ENCODE results near the gene NAA25.

Gene NAA25

DNA sequence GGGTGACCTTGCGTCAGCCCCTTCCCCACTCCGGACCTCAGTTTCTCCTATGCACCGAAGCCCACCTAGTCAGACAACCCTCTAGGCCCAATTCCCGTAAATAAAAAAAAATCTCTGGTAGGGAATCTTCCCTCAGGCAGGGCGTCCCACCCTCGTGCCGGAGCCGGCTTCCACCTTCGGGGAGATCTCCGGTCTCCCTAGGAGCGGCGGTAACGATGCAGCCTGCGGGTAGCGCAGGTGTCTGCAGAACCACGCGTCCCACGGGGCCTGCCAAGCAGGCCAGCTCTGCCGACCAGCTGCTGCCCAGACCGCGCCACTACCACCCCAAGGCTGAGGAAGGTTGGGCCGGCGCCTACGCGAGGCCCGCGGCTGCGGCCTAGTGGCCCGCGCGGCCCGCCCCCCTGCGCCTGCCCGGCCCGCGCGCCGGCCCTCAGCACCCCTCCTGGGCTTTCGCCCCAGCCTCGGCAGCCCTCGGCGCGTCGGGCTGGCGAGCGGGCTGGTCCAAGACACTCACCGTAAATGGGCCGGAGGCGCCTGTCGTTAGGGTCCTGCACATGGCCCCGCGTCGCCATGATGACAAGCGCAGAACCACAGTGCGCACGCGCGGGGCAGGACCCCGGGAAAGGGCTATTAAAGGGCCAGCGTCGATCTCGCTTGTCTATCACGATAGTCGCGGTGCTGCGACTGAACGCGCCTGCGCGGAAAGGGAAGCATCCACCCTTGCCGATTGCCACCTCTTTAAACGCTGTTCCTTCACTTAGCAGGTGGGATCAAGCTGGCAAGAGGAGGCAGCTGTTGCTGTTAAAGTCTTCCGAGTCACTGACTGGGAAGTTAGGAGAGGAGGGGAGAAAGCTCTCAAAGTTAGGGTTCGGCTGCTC lies at the start of gene NAA25:
NAA25 (minus strand) TSS at position 582 of the 878 bp plus-strand sequence; CDS start at position 572, 10 bp downstream.
- DNase-seq: peak; percentile 82 to 91

- DNase-seq: no peak
Measured at GRCh38 chr12:112153893-112154219, 45.3 kb upstream of the NAA25 start.

- no peak for DNase-seq
Measured at GRCh38 chr12:112153181-112153892, 44.8 kb upstream of the NAA25 start.

GRCh38 chr12:112151766-112152541 lies 43.4 kb upstream of the NAA25 start:
- peak; percentile 25 to 53 for DNase-seq

DNA sequence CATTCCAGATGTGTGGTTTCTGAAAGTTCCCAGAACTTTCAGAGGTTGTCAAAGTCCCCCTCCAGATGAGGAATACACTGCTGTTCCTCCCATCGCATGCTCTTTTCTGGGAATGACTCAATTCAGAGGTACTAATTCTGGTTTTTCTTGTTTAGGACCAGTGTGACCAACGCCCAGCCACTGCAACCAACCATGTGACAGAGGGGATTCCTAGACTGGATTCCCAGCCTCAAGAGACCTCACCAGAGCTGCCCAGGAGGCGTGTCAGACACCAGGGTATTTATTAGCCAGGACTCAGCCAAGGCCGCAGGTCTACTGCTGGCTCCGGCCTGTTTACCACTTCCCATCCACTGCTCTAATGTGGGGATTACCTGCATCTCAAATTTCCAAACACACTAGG lies 41.0 kb upstream of the NAA25 start:
- DNase-seq: peak in 1 of 2 donors; percentile 42

DNA sequence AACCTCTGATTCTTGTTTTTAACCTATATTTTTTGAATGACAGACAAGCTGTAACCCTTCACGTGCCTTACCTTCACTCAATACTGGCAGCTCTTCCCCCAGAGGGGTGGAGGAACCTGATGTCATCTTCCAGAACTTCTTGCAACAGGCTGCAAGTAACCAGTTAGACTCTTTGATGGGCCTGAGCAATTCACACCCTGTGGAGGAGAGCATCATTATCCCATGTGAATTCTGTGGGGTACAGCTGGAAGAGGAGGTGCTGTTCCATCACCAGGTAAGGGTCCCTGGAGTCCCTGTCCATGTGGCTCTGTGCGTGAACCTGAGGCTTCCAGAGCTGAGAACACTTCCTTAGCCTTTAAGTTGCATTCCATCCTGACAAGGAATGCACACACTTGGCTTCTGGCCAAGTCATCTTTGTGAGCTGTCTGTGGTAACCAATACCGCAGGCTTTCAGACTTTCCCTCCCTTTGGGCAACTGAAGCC lies 39.5 kb upstream of the NAA25 start:
- no peak for DNase-seq

DNA sequence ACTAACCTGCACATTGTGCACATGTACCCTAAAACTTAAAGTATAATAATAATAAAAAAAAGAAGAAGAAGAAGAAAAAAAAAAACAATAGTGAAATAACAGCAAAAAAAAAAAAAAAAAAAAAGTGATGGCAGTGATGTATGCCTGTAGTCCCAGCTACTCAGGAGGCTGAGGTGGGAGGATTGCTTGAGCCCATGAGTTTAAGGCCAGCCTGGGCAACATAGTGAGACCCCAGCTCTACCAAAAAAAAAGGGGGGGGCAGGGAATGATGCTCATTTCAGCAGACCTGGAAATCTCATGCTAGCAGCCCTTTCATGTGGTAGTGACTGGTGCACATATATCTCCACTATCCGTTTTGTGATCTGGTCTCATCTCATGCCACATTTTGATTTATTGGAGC lies 37.5 kb upstream of the NAA25 start:
- DNase-seq: no peak

- DNase-seq: peak; percentile 74 to 81
Measured at GRCh38 chr12:112140728-112141127, 32.1 kb upstream of the NAA25 start.

DNA sequence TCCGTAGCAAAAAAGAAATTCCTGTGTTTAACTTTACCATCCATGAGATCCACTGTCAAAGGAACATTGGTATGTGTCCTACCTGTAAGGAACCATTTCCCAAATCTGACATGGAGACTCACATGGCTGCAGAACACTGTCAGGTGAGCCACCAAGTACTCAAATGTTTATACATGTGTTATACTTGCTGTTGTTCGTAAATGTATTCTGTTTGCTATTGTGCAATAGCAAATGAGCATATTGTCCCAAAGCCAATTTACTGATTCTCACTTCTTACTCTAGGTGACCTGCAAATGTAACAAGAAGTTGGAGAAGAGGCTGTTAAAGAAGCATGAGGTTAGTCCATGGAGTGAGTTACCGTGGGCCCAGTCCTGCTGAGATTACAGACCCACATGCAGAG lies 26.1 kb upstream of the NAA25 start:
- DNase-seq: no peak

DNA sequence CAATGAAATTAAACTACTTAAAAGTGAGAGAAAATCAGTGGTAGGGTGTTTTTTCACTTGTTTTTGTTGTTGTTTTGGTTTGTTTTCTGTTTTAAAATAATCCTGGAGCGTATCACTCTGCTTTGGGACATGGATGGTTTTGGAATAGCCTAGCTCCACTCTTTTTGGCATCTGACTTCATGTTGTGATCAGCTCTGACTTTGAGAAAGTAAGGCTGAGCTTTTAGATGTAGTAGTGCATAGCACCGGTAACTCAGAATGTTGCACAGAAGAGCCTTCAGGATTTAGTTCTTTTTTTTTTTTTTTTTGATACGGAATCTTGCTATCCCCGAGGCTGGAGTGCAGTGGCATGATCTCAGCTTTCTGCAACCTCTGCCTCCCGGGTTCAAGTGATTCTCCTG lies 24.8 kb upstream of the NAA25 start:
- DNase-seq: no peak

DNA sequence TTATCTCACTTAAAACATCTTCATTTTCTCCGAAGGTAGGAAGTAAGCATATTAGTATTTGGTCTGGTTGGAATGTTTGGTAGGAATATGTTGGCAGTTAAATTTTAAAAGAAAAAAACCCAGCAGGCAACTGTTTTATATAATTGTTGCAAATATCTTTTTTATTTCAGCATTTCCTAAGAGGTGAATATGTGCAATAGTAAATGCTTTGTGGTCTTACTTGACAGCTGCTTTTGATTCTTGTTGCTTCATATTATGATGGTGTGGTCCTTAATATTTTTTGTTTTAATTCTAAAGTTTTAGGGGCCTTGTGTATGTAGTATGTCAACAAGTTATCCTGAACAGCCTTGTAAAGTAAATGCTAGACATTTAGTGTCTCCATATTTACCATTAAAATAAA lies 23.1 kb upstream of the NAA25 start:
- DNase-seq: no peak

DNA sequence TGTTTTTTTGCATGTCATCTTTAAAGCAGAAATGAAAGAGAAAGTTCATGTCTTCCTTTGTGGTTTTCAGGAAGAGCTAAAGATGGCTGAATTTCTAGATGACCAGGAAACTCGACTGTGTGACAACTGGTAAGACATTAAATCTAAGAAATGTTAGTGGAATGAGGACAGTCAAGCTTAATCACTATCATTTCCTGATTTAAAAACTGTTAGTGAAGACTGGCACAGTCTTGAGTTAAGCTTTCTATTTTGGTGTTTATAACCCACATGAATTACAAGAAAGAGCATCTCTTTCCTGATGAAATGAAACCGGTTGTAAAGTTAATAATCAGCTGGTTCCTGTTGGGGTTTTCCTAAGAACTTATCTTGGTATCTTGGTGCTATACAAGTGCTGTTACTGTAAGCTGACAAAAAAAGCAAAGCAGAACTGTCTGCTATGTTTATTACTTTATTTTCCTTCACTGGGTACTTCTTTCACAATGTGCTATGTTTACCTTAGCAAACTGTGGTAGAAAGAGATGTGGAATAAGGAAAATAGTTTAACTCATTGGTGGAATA lies 21.9 kb upstream of the NAA25 start:
- peak; percentile 79 to 80 for DNase-seq

- DNase-seq: peak in 1 of 2 donors; percentile 31
Measured at GRCh38 chr12:112126911-112127310, 18.3 kb upstream of the NAA25 start.

DNA sequence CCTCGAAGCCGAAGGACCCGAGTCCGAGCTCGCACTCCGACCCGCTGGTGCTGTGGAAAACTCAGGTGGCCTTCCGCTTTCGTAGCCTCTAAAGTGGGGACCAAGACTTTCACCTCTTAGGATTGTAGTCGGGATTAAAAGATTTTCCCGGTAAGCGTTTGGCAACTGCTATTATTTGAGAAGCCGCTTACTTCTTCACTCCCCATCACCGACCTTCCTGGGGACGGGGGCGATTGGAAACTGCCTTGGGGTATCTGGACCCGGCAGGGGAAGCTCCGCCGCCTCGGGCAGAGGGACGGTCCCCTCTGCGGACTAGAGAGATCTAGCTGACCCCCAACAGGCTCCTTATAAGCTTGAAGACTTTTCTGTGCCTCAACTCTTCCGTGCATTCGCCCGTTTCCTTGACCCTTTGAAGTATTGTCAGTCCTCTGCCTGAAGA lies 17.4 kb upstream of the NAA25 start:
- DNase-seq: no peak

DNA sequence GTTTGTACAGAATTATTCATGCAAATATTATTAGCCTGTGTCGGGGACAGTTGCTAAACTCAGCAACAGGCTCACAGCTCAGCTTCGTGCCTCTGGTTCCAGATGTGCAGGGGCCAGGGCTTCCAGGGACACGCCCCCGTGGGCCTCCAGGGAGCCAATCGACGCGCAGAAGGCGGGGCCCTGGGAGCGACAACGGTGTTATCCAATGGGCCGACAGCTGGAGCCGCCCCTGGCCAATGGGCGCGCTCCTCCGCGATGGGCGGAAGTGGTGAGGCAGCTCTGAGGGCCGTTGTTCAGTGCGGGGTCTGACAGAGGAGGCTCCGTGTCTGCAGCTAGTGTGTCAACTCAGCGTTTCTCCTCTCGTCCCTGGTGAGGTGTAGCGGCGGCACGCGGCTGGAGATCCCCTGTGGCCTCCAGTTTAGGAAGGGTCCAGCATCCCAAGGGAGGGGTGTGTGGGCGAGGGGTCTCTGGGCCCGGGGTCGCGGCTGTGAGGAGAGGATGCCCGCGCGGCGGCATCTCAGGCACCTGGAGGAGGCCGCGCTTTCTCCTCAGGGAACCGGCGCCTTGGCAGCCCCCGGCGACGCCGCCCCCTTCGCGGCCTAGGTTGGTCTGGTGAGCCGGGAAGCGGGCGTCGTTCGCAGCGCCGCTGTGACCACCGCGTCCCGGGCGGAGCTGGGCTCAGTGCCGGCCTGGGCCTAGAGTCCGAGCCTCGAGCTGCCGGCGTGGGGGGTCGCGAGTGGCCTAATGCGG lies 16.8 kb upstream of the NAA25 start, which contains the start of gene TRAFD1:
TRAFD1 (plus strand) TSS at position 311 of the 750 bp plus-strand sequence. CDS start 4,963 bp downstream, outside the sequence.
- peak; percentile 95 to 98 for DNase-seq

GRCh38 chr12:112124918-112125249 lies 16.3 kb upstream of the NAA25 start:
- no peak for DNase-seq

DNA sequence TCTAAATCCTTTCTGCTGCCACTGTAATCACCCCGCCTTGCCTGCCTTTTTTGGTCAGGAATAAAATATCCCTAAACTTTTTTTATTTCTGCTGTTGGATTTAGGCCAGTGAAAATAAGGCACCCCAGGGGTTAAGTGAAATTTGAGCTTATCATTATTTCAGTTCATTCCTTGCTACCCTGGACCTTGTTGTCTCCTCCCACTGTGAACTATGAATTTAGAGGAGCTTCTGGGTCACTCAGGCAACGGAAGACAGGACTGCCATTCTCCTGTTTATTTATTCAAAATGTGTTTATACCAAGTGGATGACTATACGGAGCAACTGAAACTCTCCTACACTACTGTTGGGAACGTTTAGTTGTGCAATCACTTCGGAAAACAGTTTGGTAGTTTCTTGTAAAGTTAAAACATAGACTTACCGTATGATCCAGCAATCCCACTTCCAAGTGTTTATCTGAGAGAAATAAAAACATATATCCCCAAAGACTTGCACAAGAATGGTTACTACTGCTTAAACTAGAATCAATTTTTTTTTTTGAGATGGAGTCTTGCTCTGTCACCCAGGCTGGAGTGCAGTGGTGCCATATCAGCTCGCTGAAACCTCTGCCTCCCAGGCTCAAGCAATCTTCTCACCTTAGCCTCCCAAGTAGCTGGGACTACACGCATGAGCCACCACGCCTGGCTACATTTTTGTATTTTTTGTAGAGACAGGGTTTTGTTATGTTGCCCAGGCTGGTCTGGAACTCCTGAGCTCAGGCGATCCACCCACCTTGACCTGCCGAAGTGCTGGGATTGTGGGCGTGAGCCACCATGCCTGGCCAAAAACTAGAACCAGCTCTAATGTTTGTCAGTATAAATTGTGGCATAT lies 14.5 kb upstream of the NAA25 start:
- DNase-seq: no peak

DNA sequence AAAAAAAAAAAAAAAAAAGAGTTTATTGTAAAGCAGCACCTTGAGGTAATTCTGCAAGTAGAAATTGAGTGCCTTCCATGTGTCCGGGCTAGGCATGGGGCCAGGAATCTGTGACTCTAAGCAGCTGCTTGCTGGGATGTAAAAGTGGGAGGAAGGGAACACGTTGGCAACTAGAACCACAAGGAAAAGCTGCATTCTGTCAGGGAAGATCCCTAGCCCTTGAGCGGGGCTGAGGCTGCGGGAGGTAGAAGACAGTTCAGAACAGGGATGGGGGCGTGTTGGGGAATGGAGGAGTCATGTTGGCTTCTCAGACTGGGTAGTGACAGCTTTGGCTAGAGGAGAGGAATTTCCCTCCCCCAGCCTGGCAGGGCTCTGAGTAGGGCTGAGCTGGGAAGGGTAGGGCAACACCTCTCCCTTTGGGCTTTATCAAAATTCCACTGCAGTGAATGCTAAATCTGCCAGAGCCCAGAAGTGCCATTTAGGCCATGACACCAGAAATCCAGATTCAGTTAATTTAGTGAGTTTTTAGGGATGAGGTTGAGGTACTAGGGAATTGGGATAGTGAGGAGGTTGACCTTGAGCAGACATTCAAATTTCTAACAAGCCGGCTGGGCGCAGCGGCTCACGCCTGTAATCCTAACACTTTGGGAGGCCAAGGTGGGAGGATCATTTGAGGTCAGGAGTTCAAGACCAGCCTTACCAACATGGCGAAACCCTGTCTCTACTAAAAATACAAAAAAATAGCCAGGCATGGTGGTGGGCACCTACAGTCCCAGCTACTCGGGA lies 13.4 kb upstream of the NAA25 start:
- DNase-seq: no peak

- no peak for DNase-seq
Measured at GRCh38 chr12:112117685-112118084, 9.1 kb upstream of the NAA25 start.
